GM03348 (cell line): ENCODE measurements around the gene CD300LD.
"Not testable (repeated sequence)": the region's sequence is repeated elsewhere in the genome, so short reads cannot be mapped to it uniquely, and the experiment has no call there.

ENCODE experiments used
- DNase-seq: peaks from one replicate; pipeline ENCODE4 v3.0.0; 2012; ENCODE audit warnings: low spot score

Gene CD300LD

GRCh38 chr17:74592087-74592990, at the start of gene CD300LD:
Gene CD300LD, minus strand, starts transcription at chr17:74592283. Its CDS starts 81 bp downstream, at chr17:74592202.
- no peak for DNase-seq

DNA sequence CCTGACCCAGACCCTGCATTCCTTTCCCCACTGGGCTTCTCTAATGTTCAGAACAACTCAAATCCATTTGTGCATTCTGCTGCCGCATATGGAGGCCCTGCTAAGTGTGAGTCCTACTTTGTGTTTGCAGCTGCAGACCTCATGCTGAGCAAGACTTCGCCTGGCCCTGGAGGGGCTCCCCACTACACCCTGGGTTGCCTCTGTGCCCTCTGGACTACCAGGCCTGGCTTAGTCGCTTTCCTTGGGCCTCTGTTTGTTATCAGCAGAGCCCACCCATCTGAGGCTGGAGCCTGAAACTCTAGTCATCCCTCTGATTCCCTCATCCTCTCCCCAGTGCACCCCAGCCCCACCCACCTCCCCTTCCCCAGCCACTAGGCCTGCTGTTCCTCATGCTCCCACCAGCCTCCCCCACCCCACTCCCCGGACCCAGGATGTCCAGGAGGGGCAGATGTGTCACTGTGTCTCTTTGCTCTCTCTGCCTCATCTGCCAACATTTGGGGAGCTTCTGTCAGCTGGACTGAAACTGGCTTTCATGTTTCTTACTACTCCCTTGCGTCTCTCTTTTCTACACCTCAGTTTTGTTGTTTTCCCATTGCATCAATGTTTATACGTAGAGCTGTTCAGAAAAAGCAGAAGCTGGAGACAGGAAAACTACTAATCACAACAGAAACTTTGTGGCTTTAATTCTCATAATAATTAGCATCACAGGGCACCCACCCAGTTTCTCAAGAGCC, 49.3 kb upstream of the CD300LD start:
- no peak for DNase-seq

DNA sequence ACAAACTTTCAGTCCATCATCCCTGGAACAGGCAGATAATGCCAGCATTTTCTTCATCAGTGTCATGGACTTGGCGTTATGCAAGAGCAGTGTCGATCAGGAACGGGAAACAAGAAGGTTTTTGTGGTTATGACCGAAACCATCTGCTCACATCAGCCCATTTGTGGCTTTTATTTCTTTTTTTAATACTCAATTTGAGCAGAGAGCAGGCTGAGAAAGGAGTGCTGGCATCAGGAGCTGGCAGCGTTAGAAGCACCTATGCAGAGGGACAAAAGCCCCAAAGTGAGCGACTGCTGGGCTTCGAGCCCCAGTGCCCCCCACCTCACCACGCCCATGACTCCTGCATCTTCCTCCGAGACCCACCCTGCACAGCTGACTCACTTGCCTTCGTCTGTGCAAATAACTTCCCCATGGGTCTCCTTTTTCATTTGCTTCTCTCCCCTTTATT, 47.6 kb upstream of the CD300LD start:
- DNase-seq = no peak

DNA sequence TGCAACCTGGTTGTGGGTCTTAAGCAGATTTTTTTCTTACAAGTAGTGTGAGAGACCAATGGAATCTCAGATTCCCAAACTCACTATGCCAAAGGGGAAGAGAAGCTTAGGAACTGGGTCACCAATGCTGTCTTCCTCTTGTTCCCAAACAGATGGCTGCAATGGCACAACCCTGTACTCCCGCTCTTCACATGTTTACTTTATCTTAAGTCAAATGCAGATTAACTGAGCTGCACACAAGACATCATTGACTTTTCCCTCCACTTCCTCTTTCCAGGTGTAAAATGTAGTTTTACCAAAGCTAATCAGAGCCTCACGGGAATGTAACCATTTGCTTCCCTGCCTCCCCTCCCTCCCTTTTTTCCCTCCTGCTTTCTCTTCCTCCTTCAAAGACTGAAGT, 45.8 kb upstream of the CD300LD start:
- DNase-seq = no peak

GRCh38 chr17:74637265-74637664, 45.2 kb upstream of the CD300LD start:
- no peak for DNase-seq

GRCh38 chr17:74636541-74637085, 44.5 kb upstream of the CD300LD start:
- not testable (repeated sequence) for DNase-seq

DNA sequence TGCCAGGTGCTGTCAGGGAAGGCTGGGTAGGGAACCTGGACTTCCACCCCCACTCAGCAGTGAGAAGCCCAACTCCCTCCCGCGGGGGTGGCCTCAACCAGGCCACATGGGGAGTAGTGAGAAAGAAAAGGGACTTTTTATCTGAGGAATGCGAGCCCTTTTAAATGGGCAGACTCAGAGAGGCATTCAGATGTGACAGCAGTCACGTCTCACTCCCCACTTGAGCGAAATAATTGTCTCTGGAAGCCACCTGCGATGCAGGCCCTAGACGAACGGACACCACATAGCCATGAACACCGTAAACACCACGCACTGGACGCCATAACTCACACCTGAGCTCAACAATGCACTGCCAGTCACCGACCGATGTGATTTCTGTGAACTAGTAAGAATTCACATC, 43.3 kb upstream of the CD300LD start:
- DNase-seq = no peak

DNA sequence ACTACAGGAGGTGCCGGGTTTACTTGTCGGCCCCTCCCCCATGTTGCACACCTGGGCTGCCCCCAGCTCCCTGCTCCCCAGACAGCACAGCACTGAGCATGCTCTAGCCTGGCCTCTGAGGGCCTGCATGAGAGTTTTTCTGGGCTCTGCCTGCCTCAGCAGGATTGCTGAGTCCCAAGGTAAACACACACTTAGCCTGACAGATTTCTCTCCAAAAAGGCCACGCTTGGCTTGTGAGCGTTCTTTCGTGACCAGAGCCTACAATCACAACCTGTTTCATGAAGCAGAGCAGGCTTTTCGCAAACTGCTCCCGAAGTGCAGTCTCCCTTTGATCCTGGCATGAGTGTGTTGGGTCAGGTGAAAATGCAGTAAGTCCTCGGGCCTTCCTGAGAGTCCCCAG, 41.2 kb upstream of the CD300LD start:
- DNase-seq = no peak

DNA sequence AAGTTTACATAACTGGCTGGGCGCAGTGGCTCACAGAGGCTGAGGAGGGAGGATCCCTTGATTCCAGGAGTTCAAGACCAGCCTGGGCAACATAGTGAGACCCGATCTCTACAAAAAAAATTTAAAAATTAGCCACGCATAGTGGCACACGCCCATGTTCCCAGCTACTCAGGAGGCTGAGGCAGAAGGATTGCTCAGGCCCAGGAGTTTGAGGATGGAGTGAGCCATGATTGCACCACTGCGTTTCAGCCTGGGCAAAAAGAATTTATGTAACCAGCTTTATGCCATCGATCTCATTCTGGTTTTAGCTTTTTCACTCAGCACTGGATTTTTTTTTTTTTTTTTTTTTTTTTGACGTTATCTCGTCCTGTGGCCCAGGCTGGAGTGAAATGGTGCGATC, 40.5 kb upstream of the CD300LD start:
- no peak for DNase-seq

DNA sequence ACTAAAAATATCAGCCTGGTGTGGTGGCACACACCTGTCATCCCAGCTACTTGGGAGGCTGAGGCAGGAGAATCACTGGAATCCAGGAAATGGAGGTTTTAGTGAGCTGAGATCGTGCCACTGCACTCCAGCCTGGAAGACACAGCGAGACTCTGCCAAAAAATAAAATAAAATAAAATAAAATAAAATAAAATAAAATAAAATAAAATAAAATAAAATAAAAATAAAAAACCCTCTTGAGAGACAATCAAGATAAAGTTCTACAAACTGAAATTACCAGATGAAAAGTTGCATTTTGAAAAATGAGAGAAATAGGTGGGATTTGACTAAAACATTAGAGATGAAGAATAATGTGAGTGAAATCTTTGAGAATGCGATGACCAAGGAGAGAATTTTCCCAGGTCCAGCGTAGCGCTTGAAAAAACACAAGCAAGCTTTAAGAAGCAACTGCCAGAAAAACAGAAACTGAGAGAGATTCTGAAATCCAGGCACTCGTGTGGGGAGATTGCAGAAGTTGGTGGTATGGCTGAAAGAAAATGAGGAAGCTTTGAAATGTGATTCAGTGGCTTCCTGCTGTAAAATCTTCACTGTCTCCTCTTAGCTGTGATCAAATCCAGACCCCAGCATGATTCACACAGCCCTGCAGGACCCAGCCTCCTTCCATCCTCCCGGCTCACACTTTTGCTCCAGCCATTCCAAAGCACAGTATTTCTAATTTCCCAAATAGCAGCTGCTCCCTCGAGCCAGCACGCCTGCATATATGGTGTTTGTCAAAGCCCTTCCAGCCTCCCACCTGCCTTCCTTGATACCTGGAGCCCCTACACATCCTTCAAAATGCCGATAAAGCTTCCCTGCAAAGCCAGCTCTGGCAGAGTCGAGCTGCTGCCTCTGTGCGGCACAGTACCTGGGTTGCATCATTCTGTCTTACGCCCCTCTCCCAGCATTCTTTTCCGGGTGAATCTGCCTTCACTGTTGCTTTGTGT, 39.7 kb upstream of the CD300LD start:
- DNase-seq = peak; percentile 37

GRCh38 chr17:74630251-74630650, 38.2 kb upstream of the CD300LD start:
- not testable (repeated sequence) for DNase-seq

DNA sequence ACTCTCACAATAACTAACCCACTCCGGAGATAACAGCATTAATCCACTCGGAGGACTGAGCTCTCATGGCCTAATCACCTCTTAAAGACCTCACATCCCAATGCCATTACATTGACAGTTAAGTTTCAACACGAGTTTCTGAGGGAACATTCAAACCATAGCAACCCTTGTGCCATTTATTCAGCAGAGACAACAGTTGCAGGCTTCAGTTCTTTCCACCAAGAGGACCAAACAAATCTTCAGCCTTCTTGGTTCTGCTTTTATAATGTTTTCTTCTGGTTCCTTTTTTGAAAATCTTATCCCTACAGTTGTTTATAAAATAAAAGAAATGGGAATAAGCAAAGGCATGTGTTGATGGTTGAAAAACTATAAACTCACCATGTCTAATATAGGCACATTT, 33.6 kb upstream of the CD300LD start:
- DNase-seq = no peak

DNA sequence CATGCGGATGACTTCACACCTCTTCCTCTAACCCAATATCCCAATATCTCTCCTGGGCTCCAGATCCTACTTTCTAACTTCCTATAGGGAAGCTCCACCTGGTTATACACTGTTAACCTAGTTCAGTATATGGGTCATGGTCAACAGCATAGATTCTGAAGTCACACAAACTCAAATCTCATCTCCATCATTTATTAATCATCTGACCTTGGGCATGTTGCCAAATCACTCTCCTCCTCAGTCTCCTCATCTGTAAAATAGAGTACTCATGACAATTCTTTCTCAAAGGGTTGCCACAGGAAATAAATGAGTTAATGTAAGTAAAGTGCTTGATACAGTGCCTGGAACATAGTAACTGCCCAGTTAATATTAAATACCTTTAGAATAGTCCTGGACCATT, 32.0 kb upstream of the CD300LD start:
- DNase-seq = no peak

DNA sequence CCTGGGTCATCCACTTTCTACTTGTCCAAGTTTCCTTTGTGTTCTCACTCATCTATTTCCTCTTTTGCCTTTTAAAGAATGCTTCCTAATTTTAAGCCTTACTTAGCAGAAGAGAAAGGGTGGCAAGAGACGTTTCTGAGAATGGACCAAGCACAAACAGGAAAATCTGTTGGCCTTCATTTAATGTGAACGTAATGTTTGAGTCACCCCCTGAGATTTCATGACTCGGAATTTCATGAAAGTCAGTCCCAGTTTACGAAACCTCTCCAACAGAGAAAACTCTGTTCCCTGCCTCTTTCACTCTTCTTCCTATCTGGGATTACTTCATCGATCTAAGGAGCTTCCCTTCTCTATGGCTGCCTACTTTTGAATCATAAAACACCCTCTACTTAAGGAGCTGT, 31.6 kb upstream of the CD300LD start, which contains the start of gene CD300E:
TSS of gene CD300E (minus strand) at position 46 of the 401 bp plus-strand sequence. CDS start 117 bp downstream, outside the sequence.
- no peak for DNase-seq

- DNase-seq = no peak
Observed at GRCh38 chr17:74619077-74619673, 27.1 kb upstream of the CD300LD start.

DNA sequence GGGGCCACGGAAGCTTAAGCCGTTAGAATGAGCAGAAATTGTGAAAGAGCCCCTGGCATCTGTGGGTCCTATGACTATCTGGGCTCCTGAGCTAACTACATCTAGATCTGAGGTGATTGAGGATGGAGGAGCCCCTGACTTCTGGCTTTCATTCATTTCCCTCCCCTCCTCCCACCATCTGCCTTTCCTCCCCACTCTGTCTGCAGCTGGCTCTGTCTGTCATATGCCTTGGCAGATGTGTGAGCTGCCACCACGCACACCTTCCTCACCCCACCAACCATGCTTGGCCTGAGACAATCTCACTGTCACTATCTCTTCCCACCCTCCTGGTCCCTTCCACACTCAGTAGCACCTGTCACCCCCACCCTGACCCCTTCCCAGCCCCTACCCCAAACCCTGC, 26.4 kb upstream of the CD300LD start:
- DNase-seq = no peak

GRCh38 chr17:74616696-74617095, 24.6 kb upstream of the CD300LD start:
- no peak for DNase-seq

DNA sequence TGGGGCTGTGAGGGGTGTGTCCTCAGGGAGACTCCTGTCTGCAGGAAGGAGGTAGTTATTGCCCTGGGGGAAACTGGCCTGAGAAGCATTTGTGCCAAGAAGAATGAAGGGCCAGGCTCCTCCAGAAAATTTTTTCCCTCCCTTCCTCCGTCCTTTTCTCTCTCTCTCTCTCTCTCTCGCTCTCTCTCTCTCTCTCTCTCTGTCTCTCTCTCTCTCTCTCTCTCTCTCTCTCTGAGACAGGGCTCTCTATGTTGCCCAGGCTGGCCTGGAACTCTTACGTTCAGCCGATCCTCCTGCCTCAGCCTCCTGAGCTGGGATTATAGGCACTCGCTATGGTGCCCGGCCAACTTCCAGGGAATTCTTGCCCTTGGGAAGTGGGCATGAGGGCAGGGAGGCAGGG, 20.0 kb upstream of the CD300LD start:
- no peak for DNase-seq

DNA sequence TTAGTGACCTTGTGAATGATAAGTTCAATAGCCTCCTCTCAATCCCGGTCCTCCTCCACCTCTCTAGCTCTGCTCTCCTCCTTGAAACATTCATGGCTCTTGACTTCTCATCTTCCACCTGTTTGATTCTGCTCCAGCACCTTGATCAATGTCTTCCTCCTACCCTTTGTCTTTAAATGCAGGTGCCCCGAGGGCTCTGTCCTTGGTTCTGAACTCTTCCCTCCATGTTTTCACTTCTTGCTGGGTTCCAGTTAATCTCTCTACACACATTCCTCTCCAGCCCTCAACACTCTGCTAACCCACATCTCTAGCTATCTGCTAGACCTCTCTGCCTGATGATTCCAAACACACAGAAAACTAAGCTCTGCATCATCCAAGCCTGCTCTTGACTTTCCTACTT, 18.0 kb upstream of the CD300LD start:
- no peak for DNase-seq

DNA sequence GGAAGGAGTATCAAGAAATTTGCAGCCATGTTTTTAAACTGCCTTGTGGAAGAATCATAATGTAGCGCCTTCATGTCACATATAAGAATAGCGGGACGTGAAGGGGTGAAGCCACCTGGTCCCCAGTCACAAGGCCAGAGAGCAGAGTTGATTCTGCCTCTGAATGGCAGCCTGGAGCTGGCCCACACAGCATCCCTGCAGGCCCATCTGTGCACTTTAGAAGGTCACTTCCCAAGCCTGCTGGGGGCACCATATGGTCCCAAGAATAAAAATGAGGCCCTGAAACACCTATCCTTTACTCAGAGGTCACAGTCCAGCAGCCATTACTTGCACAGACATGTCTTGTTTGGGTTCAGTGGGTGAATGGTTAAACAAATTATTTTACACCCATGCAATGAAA, 16.4 kb upstream of the CD300LD start:
- DNase-seq = no peak

DNA sequence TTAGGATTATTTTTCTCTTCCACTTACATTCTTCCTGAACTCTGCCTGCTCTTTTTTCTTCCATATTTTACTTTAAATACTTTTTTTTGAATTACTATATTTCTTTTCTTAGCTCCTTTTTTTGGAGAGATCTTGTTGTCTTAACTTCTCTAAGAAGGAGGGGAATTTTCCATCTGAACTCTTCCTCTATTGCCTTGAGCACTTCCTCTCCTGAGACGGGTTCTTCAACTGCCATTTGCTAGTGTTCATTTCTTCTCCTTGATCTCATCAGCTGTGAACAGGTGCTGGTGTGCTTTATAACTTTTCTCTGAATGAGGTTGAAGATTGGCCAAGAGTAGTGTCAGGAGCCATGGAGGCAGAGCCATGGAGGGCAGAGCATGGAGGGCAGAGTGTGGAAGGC, 15.1 kb upstream of the CD300LD start:
- no peak for DNase-seq
